PC-3 (cell line): ENCODE results near the gene FCRL1.
A peak's percentile ranks its signal among the peaks of the same experiment; 100 is the strongest.

Experiments used
- EZH2phosphoT487 ChIP-seq: fragments of 300-600 bp; sonication (generic); IDR thresholded peaks from 2 replicates; pipeline ENCODE4 v1.6.1; 2018; ENCODE audit warnings: mild to moderate bottlenecking, antibody characterized with exemption, low read length, borderline replicate concordance
- TF ChIP-seq, protein P1 (sequence below): fragments of 300-600 bp; sonication (generic); conservative IDR thresholded peaks from 2 replicates; pipeline ENCODE4 v1.5.1; 2017; ENCODE audit warnings: antibody characterized with exemption, low read depth, mild to moderate bottlenecking, low read length

DNA sequence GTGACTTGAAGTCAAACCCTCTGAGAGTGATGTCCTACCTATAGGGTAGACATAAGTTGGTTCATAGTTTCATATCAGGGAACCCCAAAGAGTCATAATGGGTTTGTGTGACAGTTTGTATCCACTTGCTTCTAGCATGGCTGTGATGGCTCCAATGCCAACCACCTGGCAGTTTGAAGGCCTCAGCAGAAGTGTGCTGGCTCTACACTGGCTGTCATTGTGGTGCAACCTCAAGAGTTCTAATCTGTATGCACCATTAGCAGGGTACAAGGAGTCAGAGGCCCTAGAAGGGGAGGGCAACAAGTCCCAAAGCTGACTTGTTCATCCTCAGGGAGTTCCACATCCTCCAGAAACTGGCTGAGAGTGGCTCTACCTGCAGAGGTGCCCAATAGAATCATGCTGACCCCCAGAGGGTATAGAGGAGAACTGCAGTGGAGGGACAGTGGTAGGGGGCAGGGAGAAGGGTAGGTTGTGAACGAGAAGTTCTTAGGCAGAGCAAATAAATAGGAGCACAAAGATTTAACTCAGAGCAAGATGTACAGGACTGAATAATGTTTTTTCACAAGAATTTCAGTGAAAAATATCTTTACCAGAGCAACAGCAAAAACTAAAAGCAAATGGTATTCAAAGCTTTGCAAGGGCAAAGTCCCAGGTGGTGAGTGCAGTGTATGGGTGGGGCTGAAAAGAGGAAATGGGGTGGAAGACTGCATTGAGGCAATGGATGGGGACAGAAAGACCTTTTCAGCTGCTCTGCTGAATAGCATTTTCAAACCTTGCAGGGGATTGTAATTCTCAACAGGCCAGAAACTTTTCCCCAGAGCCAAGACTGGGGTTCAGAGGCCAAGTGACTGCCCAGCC is 46.2 kb downstream of the FCRL1 start:
- TF ChIP-seq, protein P1, sequence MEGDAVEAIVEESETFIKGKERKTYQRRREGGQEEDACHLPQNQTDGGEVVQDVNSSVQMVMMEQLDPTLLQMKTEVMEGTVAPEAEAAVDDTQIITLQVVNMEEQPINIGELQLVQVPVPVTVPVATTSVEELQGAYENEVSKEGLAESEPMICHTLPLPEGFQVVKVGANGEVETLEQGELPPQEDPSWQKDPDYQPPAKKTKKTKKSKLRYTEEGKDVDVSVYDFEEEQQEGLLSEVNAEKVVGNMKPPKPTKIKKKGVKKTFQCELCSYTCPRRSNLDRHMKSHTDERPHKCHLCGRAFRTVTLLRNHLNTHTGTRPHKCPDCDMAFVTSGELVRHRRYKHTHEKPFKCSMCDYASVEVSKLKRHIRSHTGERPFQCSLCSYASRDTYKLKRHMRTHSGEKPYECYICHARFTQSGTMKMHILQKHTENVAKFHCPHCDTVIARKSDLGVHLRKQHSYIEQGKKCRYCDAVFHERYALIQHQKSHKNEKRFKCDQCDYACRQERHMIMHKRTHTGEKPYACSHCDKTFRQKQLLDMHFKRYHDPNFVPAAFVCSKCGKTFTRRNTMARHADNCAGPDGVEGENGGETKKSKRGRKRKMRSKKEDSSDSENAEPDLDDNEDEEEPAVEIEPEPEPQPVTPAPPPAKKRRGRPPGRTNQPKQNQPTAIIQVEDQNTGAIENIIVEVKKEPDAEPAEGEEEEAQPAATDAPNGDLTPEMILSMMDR: peak; percentile 46; the same call in 1 of the 2 replicates
- TF ChIP-seq EZH2phosphoT487: no peak
